ENCODE results near the gene INO80.
"Not testable (repeated sequence)": the region's sequence is repeated elsewhere in the genome, so short reads cannot be mapped to it uniquely, and the experiment has no call there.

The INO80 gene

GRCh38 chr15:41116962-41117252 lies 827 bp upstream of the INO80 start:
- no peak for DNase-seq

DNA sequence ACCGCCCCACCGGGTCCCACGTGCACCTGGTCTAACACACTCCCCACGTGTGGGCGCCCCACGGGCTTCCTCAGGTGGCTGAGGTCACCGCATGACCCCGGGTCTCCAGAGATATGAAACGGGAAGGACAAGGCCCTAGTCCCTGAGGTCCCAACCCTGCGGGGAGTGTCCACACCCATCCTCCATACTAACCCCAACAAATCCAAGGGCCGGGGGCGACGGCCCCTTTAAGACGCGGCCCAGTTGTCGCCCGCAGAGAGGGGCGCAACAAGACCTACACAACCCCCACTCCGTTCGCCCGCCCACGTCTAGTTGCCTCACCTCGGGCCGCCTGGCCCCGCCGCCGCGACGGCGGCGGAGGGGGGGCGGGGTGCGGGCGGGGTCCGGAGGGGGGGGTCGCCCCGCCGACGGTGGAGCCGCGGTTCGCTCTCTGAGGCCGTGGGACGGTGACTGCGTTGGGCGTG lies 396 bp downstream of the INO80 start:
- peak in 5 of 6 experiments; percentile 54 to 83 (median 73) for DNase-seq

DNA sequence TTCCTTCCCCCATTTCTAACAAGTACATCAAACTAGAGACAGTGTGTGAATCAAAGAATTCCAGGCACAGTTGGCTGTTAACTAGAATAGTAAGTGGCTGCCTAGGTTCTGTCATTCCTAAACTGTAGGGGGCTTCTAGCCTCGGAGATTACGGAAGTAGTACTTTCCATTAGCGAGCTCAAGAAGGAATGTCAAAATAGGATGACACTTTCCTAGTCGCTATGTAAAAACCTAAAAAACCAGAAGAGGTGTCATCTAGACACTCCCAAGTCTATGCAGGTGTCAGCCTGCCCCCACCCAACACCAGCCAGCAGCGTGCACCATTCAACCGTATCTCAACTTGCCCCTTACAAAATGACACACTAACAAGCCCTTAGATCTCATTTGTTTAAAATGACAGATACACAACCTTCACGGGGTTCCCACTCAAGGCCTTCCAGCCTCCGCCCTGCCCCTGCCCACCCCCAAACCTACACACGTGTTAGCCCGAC lies 874 bp downstream of the INO80 start:
- DNase-seq = peak in 1 of 6 experiments; percentile 51

DNA sequence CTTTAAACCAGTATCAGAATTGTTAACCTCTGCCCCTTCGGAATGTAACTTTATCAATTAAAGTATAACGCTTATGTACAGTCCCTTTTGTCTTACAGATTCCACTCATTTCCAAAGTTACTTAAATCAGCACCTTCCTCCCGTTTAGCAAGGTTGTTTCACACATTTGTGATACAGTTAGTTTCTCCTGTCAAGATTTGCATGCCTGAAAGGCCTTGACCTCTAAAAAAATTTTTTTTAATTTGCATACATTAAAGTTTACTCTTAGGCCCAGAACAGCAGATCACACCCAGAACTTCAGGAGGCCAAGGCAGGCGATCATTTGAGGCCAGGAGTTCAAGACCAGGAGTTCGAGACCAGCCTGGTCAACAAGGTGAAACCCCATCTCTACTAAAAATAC lies 9.1 kb downstream of the INO80 start:
- DNase-seq = no peak

GRCh38 chr15:41105348-41106334 lies 10.4 kb downstream of the INO80 start:
- no peak for DNase-seq

GRCh38 chr15:41104234-41104633 lies 11.8 kb downstream of the INO80 start:
- no peak for DNase-seq

DNA sequence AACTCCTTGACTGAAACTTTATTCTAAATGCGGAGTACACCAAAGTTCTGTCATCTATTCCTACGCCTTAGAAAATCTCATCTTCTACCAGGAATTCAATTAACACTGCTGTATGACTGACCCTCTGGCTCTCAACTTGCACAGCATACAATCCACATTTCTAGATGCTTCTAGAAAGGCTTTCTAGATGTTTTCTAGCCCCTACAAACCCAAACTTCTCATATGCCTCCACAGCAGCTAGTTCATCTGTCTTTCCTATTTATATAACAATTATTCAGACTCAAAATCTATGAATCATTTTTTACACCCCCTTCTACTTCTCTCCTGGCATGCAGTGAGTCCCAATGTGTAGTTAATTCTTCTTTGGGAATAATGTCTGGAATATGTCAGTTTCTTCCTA lies 13.2 kb downstream of the INO80 start:
- DNase-seq = no peak

GRCh38 chr15:41096178-41096577 lies 19.9 kb downstream of the INO80 start:
- no peak for DNase-seq

DNA sequence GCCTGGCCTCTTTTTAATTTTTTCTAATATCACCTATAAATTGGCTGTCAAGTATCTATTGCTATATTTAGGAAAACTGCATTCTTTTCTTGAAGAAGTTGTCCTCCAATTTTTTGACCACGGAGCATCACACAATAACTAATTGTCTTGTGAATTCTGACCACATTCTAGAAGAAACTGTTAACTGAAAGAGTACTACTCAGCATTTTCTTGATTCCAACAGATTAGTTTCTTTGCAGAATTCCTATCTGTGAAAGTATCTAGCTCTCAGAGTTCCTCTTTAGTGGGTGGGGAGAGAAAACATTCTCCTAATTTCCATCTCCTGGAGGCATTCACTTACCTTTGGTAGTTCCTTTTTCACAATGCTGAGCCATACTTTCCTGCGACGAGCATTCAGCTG lies 31.1 kb downstream of the INO80 start:
- DNase-seq = no peak

DNA sequence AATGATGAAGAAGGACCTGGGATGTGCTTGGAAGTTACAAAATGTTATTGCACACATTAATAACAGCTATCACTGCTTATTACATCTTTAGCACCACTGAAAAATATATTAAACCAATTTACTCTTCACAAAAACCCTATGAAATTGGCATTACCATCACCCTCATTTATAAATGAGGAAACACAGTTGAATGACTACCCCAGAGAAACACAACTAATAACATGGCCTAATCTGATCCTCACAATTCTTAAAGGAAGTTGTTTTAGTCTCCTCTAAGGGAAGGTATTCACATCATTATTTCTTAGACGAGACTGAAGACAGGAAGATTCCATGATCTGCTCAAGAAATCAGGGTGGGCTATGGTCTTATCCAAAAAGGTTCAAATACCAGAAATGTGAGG lies 35.9 kb downstream of the INO80 start:
- DNase-seq = no peak

GRCh38 chr15:41079717-41080116 lies 36.4 kb downstream of the INO80 start:
- DNase-seq = no peak

GRCh38 chr15:41078879-41079278 lies 37.2 kb downstream of the INO80 start:
- not testable (repeated sequence) for DNase-seq

DNA sequence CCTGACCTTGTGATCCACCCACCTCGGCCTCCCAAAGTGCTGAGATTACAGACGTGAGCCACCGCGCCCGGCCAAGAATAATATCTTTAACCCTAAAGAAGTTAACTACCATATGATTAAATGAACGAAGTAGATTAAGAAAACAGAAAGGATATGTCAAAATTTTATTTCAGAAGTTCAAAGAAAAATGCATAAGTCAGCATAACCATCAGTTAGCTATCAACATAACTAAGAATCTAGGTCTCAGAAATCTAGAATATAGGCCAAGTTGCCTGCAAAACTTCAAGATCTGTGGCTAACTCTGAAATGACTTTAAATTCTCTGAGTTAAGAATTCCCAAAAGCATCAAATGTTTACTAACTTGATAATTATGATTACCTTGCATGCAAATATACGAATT lies 38.0 kb downstream of the INO80 start:
- DNase-seq = no peak

GRCh38 chr15:41073028-41073427 lies 43.1 kb downstream of the INO80 start:
- DNase-seq = no peak

DNA sequence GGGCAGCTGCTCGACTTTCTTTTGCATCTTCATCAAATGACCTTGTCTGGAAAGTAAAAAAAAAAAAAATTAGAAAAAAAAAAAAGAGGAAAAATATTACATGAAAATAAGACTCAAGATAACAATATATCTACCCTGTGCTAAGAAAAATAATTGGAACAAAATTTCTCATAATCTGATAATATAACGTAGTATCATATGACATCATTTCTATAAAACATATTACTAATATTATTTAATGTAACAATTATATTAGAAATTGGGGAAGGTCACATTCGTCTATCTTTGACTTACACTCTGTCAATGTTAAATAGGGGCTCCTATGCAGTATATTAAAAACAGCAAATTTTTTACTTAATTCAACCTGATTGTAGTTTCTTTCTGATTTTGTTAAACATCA lies 44.1 kb downstream of the INO80 start:
- no peak for DNase-seq

- no peak for DNase-seq
These were observed 49.6 kb downstream of the INO80 start for GRCh38 chr15:41066516-41066915.

DNA sequence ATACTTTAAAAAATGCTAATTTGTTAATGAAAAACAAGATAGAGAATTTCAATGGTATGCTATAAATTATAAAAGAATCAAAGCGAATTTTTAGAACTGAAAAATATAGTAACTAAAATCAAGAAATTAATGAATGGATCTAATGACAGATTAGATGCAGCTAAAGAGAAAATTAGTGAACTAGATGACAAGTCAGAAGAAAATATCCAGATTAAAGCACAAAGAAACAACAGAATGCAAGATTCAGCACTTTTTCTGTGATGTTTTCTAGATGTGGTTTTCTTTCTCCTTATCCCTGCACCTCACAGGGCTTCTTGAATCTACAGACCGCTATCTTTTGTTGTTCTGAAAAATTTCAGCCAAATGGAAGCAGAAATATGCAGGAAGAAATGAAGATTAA lies 54.4 kb downstream of the INO80 start:
- DNase-seq = no peak

- DNase-seq = no peak
These were observed 55.6 kb downstream of the INO80 start for GRCh38 chr15:41060505-41060904.

DNA sequence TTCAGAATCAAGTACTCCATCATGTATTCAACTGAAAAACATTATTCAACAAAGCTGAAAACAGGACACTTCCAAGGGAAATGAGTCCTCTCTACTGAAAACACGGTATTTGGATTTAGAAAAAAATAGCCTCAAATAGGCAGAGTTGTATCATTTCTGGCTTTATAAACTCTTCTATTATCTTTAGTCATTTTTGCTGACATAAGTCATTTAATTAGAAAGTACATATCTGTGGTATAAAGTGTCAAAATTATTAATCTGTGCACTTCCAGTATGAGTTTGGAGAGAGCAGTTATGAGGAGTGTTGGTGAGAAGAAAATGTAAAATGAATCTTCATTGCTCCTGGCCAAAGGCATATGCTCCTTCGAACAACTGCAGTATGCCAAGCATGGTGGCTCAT lies 59.3 kb downstream of the INO80 start:
- no peak for DNase-seq

- no peak for DNase-seq
These were observed 60.4 kb downstream of the INO80 start for GRCh38 chr15:41055706-41056105.

DNA sequence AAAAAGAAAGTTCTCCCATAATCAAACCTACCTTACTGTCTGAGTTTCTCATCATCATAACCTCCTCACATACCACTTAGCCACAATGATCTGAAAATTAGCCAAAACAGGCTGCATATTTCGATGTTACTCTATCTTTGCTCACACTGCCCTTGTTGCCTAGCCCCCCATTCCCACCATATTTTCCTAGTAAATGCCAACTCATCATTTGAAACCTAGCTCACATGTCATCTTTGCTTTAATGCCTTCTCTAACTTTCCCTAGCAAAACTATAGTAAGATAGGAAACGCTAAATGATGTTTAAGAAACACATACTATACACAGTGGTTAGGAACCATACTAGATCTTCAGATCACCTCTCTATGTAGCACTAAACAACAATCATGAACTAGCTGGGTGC lies 64.9 kb downstream of the INO80 start:
- no peak for DNase-seq

GRCh38 chr15:41048852-41049251 lies 67.2 kb downstream of the INO80 start:
- DNase-seq = no peak

GRCh38 chr15:41048397-41048796 lies 67.7 kb downstream of the INO80 start:
- no peak for DNase-seq

- no peak for DNase-seq
These were observed 68.6 kb downstream of the INO80 start for GRCh38 chr15:41047474-41047873.
